IMR-90 (cell line): ENCODE measurements around the gene CANT1. TPM values are rescaled to one million over a fixed set of nuclear protein-coding genes. Genes with fewer than 3 reads are reported as not detected.

ENCODE experiments used
- ATAC-seq: fragments of 200-7000 bp; cut with Tn5 transposase; 2 replicates; pipeline ENCODE4 v1.9.1; 2020; ENCODE audit warnings: low read depth, mild to moderate bottlenecking, moderate library complexity
- BruUV-seq: library from RNA; stranded (reverse); fragments of 400-500 nt; replicated peaks from 2 replicates; lab custom pipeline; 2021; lab: Mats Ljungman, UMichigan
- CTCF ChIA-PET: fragments of 300-600 bp; formaldehyde crosslinking; extraction: SDS; loops from one replicate; lab custom pipeline; 2021; ENCODE audit warnings: antibody characterized with exemption; lab: Yijun Ruan, JAX
- POLR2A ChIA-PET: fragments of 300-600 bp; sonication (Branson Sonifier 250); formaldehyde crosslinking; loops from one replicate; lab custom pipeline; 2022; ENCODE audit warnings: antibody characterized with exemption; ENCODE audit not compliant: unreplicated experiment; lab: Charles Lee
- DNase-seq: peaks from one replicate; pipeline ENCODE4 v3.0.0; 2013
- H2AFZ ChIP-seq: replicated peaks from 2 replicates; pipeline ENCODE3; 2013; ENCODE audit warnings: low read length, mild to moderate bottlenecking; ENCODE audit not compliant: poor library complexity
- H2AK5ac ChIP-seq: 2 replicates; pipeline ENCODE4 v1.6.1; 2013; ENCODE audit warnings: low read depth, low read length, inconsistent platforms
- H2AK9ac ChIP-seq: replicated peaks from 2 replicates; pipeline ENCODE3; 2013; ENCODE audit warnings: mild to moderate bottlenecking, low read depth, low read length, moderate library complexity; ENCODE audit not compliant: poor library complexity
- H2BK120ac ChIP-seq: 2 replicates; pipeline ENCODE4 v1.6.1; 2013; ENCODE audit warnings: low read depth, low read length, inconsistent platforms
- H2BK15ac ChIP-seq: 3 replicates; pipeline ENCODE4 v1.6.1; 2013; ENCODE audit warnings: low read depth, low read length, inconsistent platforms
- H2BK20ac ChIP-seq: 2 replicates; pipeline ENCODE4 v1.6.1; 2013; ENCODE audit warnings: low read depth, mild to moderate bottlenecking, inconsistent platforms, low read length, moderate library complexity
- H2BK5ac ChIP-seq: 2 replicates; pipeline ENCODE4 v1.6.1; 2013; ENCODE audit warnings: mild to moderate bottlenecking, low read depth, low read length, inconsistent platforms; ENCODE audit not compliant: poor library complexity, severe bottlenecking
- H3K14ac ChIP-seq: replicated peaks from 2 replicates; pipeline ENCODE4 v1.6.1; 2013; ENCODE audit warnings: low read depth, low read length, inconsistent platforms
- H3K18ac ChIP-seq: 2 replicates; pipeline ENCODE4 v1.6.1; 2013; ENCODE audit warnings: low read depth, low read length, control low read depth
- H3K23ac ChIP-seq: 2 replicates; pipeline ENCODE4 v1.6.1; 2013; ENCODE audit warnings: low read depth, low read length, inconsistent platforms
- H3K27ac ChIP-seq: 2 replicates; pipeline ENCODE4 v1.5.1; 2013; ENCODE audit warnings: mild to moderate bottlenecking, control low read depth, low read length; ENCODE audit not compliant: insufficient read depth
- H3K27me3 ChIP-seq: 2 replicates; pipeline ENCODE4 v1.6.1; 2013; ENCODE audit warnings: low read length; ENCODE audit not compliant: control insufficient read depth, insufficient read depth
- H3K36me3 ChIP-seq: 2 replicates; pipeline ENCODE4 v1.6.1; 2013; ENCODE audit warnings: low read length, mixed read lengths; ENCODE audit not compliant: control insufficient read depth, insufficient read depth
- H3K4ac ChIP-seq: 2 replicates; pipeline ENCODE4 v1.6.1; 2013; ENCODE audit warnings: low read depth, low read length, inconsistent platforms
- H3K4me1 ChIP-seq: 2 replicates; pipeline ENCODE4 v1.6.1; 2013; ENCODE audit warnings: low read length, mixed read lengths; ENCODE audit not compliant: control insufficient read depth, insufficient read depth
- H3K4me2 ChIP-seq: 2 replicates; pipeline ENCODE4 v1.6.1; 2013; ENCODE audit warnings: low read depth, mild to moderate bottlenecking, control low read depth, low read length, moderate library complexity
- H3K4me3 ChIP-seq: 2 replicates; pipeline ENCODE4 v1.5.1; 2013; ENCODE audit warnings: low read depth, mild to moderate bottlenecking, control low read depth, low read length, moderate library complexity; ENCODE audit not compliant: insufficient read depth
- H3K56ac ChIP-seq: 2 replicates; pipeline ENCODE4 v1.6.1; 2013; ENCODE audit warnings: low read length, inconsistent platforms; ENCODE audit not compliant: insufficient read depth; ENCODE audit errors: extremely low read depth
- H3K79me1 ChIP-seq, 2 experiments: 2 replicates each; pipeline ENCODE4 v1.6.1; 2013; ENCODE audit warnings: low read length in 2 of 2, inconsistent platforms in 1 of 2, low read depth in 1 of 2
- H3K9ac ChIP-seq: 2 replicates; pipeline ENCODE4 v1.6.1; 2013; ENCODE audit warnings: low read depth, low read length, control low read depth
- H3K9me1 ChIP-seq: 2 replicates; pipeline ENCODE4 v1.6.1; 2013; ENCODE audit warnings: low read length, inconsistent platforms; ENCODE audit not compliant: insufficient read depth
- H3K9me3 ChIP-seq: 2 replicates; pipeline ENCODE4 v1.6.1; 2013; ENCODE audit warnings: low read length; ENCODE audit not compliant: control insufficient read depth, insufficient read depth
- H4K20me1 ChIP-seq: 2 replicates; pipeline ENCODE4 v1.6.1; 2013; ENCODE audit warnings: low read length, inconsistent platforms; ENCODE audit not compliant: insufficient read depth
- H4K5ac ChIP-seq: 2 replicates; pipeline ENCODE4 v1.6.1; 2013; ENCODE audit warnings: mild to moderate bottlenecking, low read depth, low read length, control low read depth
- H4K8ac ChIP-seq, 2 experiments: 2 replicates each; pipeline ENCODE4 v1.6.1; 2013; ENCODE audit warnings: low read depth in 2 of 2, low read length in 2 of 2, control low read depth in 1 of 2, inconsistent platforms in 1 of 2
- H4K91ac ChIP-seq: 2 replicates; pipeline ENCODE4 v1.6.1; 2013; ENCODE audit warnings: low read depth, low read length, inconsistent platforms; ENCODE audit not compliant: insufficient read depth
- FOS ChIP-seq: fragments of 150-350 bp; IDR thresholded peaks from 2 replicates; pipeline ENCODE4 v1.6.1; 2016; ENCODE audit warnings: low read depth, low read length
- WGBS, 2 experiments: methylation state at CpG; one replicate each; pipeline versions ENCODE4 v1.1.5 to v1.1.7; 2013; ENCODE audit warnings: missing lambda C conversion rate in 2 of 2; ENCODE audit not compliant: insufficient read length in 1 of 2; ENCODE audit errors: extremely low coverage in 2 of 2; 5-methylcytosine and 5-hydroxymethylcytosine counted together
- dilution Hi-C: fragments of 300-500 bp; cut with HindIII; formaldehyde crosslinking; loops from one replicate; pipeline ENCODE4 v1.14.3; 2018; ENCODE audit warnings: low sequenced_read_pairs; ENCODE audit not compliant: unreplicated experiment
- in situ Hi-C: fragments of 300-500 bp; cut with MboI; formaldehyde crosslinking; loops from 3 replicates; pipeline ENCODE4 v1.14.3; 2019; ENCODE audit warnings: low sequenced_read_pairs, inconsistent platforms, mixed read lengths
- intact Hi-C: fragments of 100-400 bp; cut with micrococcal nuclease; formaldehyde crosslinking; loops from 2 replicates; pipeline ENCODE4 v1.10.0; 2022
- polyA plus RNA-seq, 3 experiments: library from polyadenylated mRNA; depleted of rRNA; stranded (reverse); fragments of >200 nt; gene quantifications; 2 replicates each; pipeline ENCODE4 v1.2.3, GENCODE V29; 2012; ENCODE audit warnings: low replicate concordance in 1 of 3
- total RNA-seq: library from RNA; depleted of rRNA; stranded (reverse); fragments of >200 nt; gene quantifications from 2 replicates; pipeline ENCODE4 v1.2.3, GENCODE V29; 2012

Gene CANT1
- total and polyA plus RNA-seq, 2 of the 4 experiments (the other 2 are of a cell fraction) = 51.8 to 73.4 TPM

DNA sequence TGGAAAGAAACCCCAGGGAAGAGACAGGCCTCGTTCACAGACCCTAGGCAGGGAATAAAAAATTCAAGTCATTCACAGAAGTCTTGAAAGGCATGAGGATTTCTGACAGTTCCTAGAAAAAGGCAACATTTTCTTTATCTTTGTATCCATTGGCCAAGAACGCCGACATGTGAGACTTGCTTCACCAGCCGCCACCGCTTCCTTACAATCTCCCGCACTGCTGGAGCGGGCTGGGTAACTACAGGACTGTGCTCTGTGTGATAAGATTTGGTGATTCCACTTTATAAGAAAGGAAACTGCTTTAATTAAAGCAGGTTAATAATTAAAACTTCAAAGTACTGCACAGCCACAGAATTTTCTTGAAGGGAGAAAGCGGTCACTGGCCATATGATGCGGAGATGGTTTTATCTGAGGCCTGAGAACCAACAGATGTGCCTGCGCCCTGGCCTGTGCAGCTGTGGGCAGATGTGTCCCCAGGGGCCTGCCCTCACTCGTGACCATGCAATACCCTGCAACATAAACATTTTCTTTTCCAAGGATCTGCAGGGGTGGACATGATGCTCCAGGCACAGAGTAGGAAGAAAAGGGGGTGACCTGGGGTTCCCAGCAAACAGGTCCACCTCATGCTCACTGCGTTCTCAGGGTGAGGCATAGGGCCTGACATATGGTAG is 16.9 kb downstream of the CANT1 start:
- Histone ChIP-seq H3K18ac (no peak overlapping the region), H2BK5ac (no peak overlapping the region), H3K79me1 (peaks cover 18 to 45% of the 10 kb centered on the region in 2 experiments), H3K56ac (no peak overlapping the region), H4K5ac (no peak overlapping the region), H3K4ac (no peak overlapping the region), H3K9me3 (no peaks in the 10 kb centered on the region), H3K36me3 (peaks cover 64% of the 10 kb centered on the region), H3K27me3 (no peaks in the 10 kb centered on the region), H2BK15ac (no peak overlapping the region), H4K91ac (no peak overlapping the region), H3K9ac (peak overlapping the region; percentile 55; the same call in 1 of the 2 replicates), H2AK9ac (no peak overlapping the region), H3K9me1 (no peaks in the 10 kb centered on the region), H2BK120ac (no peak overlapping the region), H2AK5ac (no peak overlapping the region), H4K8ac (no peak overlapping the region), H3K4me1 (no peaks in the 10 kb centered on the region), H3K4me2 (no peak overlapping the region), H2BK20ac (no peak overlapping the region), H3K14ac (no peak overlapping the region), H3K23ac (no peak overlapping the region), H2AFZ (no peak overlapping the region), H4K20me1 (peaks cover 19% of the 10 kb centered on the region), H3K27ac (no peak overlapping the region), H3K4me3 (no peak overlapping the region)
- ATAC-seq (peak; percentile 10; the same call in 1 of the 2 replicates), DNase-seq (no peak)
- CTCF ChIA-PET = interaction anchor here (0.7 kb wide), 1 partner anchor 418 kb away, joined by 3 read pairs; no protein-coding TSS in a partner anchor
- no CpG with 5 or more reads among the region's 12 CpGs for WGBS, 2 experiments
- dilution Hi-C loops (no loop called here), in situ Hi-C loops (no loop called here), intact Hi-C loops (no loop called here)
- TF ChIP-seq FOS = no peak
- POLR2A ChIA-PET = no interaction called here
- no TSS peak for BruUV-seq
